GM13976 (cell line): Measurements from ENCODE around the gene LILRB2.
"Not testable (repeated sequence)": the region's sequence is repeated elsewhere in the genome, so short reads cannot be mapped to it uniquely, and the experiment has no call there.

Experiments
- DNase-seq: peaks from one replicate; pipeline ENCODE4 v3.0.0; 2012; ENCODE audit warnings: low spot score
- CTCF ChIP-seq: IDR thresholded peaks from 2 replicates; pipeline ENCODE4 v1.5.1; 2012; ENCODE audit warnings: borderline replicate concordance, mild to moderate bottlenecking; ENCODE audit not compliant: insufficient read depth; ENCODE audit errors: extremely low read depth, missing control alignments, control extremely low read depth
- in situ Hi-C: fragments of 300-500 bp; cut with MboI; formaldehyde crosslinking; loops from one replicate; pipeline ENCODE4 v1.12.0; 2022; ENCODE audit warnings: low sequenced_read_pairs, mixed read lengths, inconsistent platforms; ENCODE audit not compliant: unreplicated experiment

Gene LILRB2

DNA sequence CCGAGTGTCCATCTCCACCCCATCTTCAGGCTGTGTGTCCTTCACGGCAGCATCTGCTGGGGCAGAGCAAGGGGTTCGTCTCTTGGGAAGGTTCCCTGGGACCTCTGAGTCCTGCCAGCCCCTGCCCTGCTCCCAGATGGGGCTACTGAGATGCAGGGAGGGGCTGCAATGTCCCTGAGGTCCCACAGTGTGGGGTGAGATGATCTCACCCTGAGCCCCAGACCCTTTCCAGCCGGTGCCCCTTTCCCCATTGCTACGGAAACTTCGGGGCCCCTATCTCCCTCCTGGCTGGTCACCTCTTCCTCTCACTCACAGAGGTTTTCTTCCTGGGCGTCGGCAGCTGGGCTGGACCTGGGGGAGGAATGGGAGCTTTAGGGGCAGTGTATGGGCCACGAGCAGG is 5.0 kb downstream of the LILRB2 start:
- no peak for DNase-seq
- in situ Hi-C loops = no loop called here
- TF ChIP-seq CTCF = no peak

- DNase-seq, in situ Hi-C loops: not testable (repeated sequence)
Observed at GRCh38 chr19:54274516-54274915, 6.4 kb downstream of the LILRB2 start.

DNA sequence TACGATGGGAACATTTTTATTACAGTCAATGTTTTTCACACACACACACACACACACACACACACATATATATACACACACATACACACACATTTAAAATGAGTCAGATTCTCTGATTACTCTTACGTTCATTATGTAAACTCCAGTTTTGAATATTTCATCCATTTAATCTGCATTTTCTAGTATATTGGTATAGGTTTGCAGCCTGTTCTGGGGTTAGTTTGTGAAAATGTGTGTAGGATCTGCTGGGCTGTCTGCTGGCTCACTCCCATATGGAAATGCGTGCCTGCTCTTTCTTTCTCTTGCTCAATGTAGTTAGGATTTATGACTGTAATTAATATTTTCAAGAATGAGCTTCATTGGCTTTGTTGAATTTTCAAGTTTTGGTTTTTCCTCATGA is 7.1 kb downstream of the LILRB2 start:
- DNase-seq = no peak
- TF ChIP-seq CTCF = no peak
- in situ Hi-C loops = no loop called here

DNA sequence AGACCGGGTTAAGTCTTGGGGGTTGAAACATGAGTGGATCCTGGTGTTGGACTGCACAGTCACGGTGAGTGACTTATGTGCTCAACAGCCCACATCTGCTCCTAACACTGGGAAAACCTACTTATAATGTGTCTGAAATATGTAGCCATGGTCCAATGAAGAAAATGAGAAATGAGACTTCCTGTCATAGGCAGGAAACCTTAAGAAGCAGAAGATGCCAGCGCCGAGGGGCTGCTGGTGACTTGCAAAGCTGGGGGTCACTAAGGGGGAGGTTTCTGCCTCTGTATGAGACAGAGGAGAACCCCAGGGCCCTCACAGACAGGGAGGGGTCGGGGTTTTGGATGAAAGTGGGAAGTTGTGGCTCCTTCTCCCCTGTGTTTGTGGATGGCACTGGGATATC is 8.7 kb downstream of the LILRB2 start:
- in situ Hi-C loops, DNase-seq: not testable (repeated sequence)

GRCh38 chr19:54271587-54271986 is 9.3 kb downstream of the LILRB2 start:
- DNase-seq, in situ Hi-C loops: not testable (repeated sequence)

GRCh38 chr19:54271106-54271505 is 9.8 kb downstream of the LILRB2 start:
- no peak for TF ChIP-seq CTCF
- in situ Hi-C loops = no loop called here
- DNase-seq = no peak

DNA sequence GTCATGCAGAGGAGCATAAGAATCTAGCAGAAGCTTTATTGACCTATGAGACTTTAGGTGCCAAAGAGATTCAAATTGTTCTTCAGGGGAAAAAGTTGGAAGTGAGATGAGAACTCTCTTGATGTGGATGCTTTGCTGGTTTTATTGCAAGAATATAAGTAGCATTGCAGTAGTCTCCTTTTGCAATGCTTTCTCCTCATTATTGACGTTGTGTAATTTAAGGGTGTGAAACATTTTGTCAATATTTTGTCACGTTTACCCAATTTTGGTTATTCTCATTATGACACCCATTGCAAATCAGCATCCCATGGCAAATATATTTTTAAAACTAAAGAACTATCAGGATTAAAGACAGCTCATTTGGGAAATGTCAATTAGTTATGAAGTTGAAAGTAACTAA is 12.0 kb downstream of the LILRB2 start:
- DNase-seq = no peak
- no peak for TF ChIP-seq CTCF
- in situ Hi-C loops = no loop called here

- in situ Hi-C loops = no loop called here
- DNase-seq = peak; percentile 69
- peak; percentile 46 for TF ChIP-seq CTCF
Observed at GRCh38 chr19:54266133-54266532, 14.8 kb downstream of the LILRB2 start.
